H54 (cell line): ENCODE measurements around the gene COL25A1.

Experiments used
- DNase-seq: peaks from one replicate; pipeline ENCODE4 v3.0.0; 2011; ENCODE audit warnings: low spot score, mixed read lengths; ENCODE audit not compliant: insufficient read length
- FAIRE-seq: peaks from 3 replicates; lab custom pipeline; 2011; peaks lifted over from hg19 to GRCh38; lab: Jason Lieb, UNC
- POLR2A ChIP-seq: IDR thresholded peaks from 2 replicates; pipeline ENCODE4 v1.6.1; 2011; ENCODE audit warnings: low read depth, mild to moderate bottlenecking, low read length

COL25A1 gene

GRCh38 chr4:109263721-109264120 lies 38.7 kb downstream of the COL25A1 start:
- no peak for FAIRE-seq
- DNase-seq: no peak
- no peak for TF ChIP-seq POLR2A

- no peak for FAIRE-seq
- TF ChIP-seq POLR2A: no peak
- no peak for DNase-seq
Measured at GRCh38 chr4:109256818-109257217, 45.6 kb downstream of the COL25A1 start.

- no peak for FAIRE-seq
- no peak for DNase-seq
- no peak for TF ChIP-seq POLR2A
Measured at GRCh38 chr4:109254845-109255244, 47.6 kb downstream of the COL25A1 start.

GRCh38 chr4:109251396-109251795 lies 51.1 kb downstream of the COL25A1 start:
- DNase-seq: no peak
- no peak for FAIRE-seq
- no peak for TF ChIP-seq POLR2A

GRCh38 chr4:109248322-109248900 lies 54.0 kb downstream of the COL25A1 start:
- DNase-seq: no peak
- no peak for TF ChIP-seq POLR2A
- no peak for FAIRE-seq

GRCh38 chr4:109243871-109244270 lies 58.6 kb downstream of the COL25A1 start:
- no peak for FAIRE-seq
- no peak for TF ChIP-seq POLR2A
- DNase-seq: no peak

GRCh38 chr4:109238746-109239145 lies 63.7 kb downstream of the COL25A1 start:
- DNase-seq (no peak), FAIRE-seq (no peak)
- no peak for TF ChIP-seq POLR2A

- DNase-seq (no peak), FAIRE-seq (no peak)
Measured at GRCh38 chr4:109235683-109236082, 66.8 kb downstream of the COL25A1 start.

GRCh38 chr4:109234596-109234995 lies 67.9 kb downstream of the COL25A1 start:
- FAIRE-seq (no peak), DNase-seq (no peak)
- no peak for TF ChIP-seq POLR2A

More at GRCh38 chr4:109235683-109236082, 66.8 kb downstream of the COL25A1 start:
- no peak for TF ChIP-seq POLR2A

- no peak for DNase-seq
Measured at GRCh38 chr4:109233570-109233969, 68.9 kb downstream of the COL25A1 start.

GRCh38 chr4:109232681-109233080 lies 69.8 kb downstream of the COL25A1 start:
- no peak for DNase-seq
- no peak for FAIRE-seq
- TF ChIP-seq POLR2A: no peak

More at GRCh38 chr4:109233570-109233969, 68.9 kb downstream of the COL25A1 start:
- no peak for FAIRE-seq
- no peak for TF ChIP-seq POLR2A

- no peak for FAIRE-seq
- DNase-seq: no peak
- no peak for TF ChIP-seq POLR2A
Measured at GRCh38 chr4:109231331-109231730, 71.1 kb downstream of the COL25A1 start.

GRCh38 chr4:109229028-109229427 lies 73.4 kb downstream of the COL25A1 start:
- no peak for TF ChIP-seq POLR2A
- FAIRE-seq: no peak

GRCh38 chr4:109218288-109218687 lies 84.2 kb downstream of the COL25A1 start:
- FAIRE-seq (no peak), DNase-seq (no peak)
- no peak for TF ChIP-seq POLR2A

More at GRCh38 chr4:109229028-109229427, 73.4 kb downstream of the COL25A1 start:
- no peak for DNase-seq

- FAIRE-seq: no peak
- no peak for DNase-seq
- TF ChIP-seq POLR2A: no peak
Measured at GRCh38 chr4:109216085-109216696, 86.3 kb downstream of the COL25A1 start.

- DNase-seq (no peak), FAIRE-seq (no peak)
- TF ChIP-seq POLR2A: no peak
Measured at GRCh38 chr4:109215506-109215905, 87.0 kb downstream of the COL25A1 start.
